ENCODE measurements around the gene UBA1.
A peak's percentile ranks its signal among the peaks of the same experiment; 100 is the strongest.

The UBA1 gene

DNA sequence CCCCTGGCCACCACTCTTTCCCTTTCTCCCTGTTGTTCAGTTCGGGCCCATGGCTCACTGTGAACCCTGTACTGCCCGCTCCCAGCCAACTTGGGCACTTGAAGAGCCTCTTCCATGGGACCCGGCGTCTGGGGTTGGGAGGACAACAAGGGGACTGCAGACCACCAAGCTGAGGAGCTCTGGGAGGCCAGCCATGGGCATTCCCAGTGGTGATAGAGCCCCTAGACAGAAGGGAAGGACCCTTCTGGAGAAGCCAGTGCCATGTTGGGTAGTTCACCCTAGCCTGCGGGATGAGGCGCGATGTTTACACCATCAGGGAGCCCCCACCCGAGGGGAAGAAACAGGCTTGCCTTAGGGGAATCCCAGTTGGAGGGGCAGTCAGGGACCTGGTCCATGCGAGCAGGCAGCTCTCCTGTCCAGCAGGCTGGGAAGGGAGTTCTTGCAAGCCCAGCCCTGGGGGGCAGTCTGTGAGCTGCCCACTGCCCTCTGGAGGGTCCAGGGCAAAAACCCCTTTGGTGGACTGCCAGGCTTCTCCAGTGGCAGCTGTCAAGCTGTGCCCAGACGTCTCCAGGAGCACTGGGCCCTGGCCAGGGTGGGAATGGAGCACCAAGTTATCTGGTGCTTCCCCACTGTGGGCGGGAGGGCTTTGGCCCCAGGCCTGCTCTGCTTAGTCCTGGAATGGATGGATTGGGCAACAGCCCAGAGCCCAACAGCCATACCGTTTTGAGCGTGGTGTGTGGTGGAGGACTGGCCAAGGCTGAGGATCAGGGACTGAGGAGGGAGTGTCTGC is 23.7 kb upstream of the UBA1 start:
- DNase-seq (ENCODE audit: low spot score): peak; percentile 62

DNA sequence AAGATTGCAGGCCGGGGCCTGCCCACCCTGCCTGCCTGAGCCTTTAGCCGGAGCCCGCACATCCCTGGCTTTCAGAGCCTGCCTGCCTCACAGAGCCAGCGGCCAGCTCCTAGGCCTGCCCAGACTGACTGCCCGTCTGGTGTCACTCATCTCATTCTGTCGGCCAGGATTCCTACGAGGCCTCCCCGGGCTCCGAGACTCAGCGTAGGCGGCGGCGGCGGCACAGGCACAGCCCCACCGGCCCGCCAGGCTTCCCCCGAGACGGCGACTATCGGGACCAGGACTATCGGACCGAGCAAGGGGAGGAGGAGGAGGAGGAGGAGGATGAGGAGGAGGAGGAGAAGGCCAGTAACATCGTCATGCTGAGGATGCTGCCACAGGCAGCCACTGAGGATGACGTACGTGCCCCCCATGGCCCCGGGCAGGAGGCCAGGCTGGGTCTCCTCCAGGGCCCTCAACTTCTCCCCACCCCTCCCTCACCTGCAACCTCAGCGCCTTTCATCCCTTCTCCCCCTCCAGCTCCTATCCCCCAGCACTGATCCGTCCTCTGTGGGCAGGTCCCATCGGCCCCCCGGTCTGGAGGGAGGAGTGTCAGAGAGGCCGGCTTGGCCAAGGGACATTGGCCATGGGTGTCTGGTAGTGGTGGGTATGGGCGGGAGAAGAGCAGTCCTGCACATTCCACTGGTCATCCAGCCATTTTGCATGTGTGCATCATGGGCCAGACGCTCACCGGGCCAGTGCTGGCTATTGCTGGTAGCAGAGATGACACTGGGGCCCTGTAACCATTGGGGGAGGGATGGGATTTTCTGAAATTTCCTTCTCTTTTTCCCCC is 22.6 kb upstream of the UBA1 start:
- no peak for DNase-seq (ENCODE audit: low spot score)

DNA sequence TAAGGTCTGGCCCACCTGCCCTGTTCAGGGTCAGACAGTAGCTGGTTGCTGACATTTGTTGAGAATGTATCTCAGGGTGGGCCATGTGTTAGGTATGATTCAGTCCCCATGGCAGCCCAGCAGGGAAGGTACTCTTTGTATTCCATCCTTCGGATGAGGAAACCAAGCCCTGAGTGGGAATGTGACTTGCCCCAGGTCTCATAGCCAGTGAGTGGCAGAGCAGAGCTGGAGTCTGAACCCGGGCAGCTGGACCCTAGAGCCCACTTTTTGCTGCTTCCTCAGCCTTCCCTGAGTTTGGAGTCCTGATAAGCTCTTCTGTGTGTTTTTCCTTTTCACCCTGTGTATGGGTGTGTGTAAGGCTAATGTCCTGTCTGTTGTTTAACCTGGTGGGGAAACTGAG is 21.6 kb upstream of the UBA1 start:
- no peak for DNase-seq (ENCODE audit: low spot score)

DNA sequence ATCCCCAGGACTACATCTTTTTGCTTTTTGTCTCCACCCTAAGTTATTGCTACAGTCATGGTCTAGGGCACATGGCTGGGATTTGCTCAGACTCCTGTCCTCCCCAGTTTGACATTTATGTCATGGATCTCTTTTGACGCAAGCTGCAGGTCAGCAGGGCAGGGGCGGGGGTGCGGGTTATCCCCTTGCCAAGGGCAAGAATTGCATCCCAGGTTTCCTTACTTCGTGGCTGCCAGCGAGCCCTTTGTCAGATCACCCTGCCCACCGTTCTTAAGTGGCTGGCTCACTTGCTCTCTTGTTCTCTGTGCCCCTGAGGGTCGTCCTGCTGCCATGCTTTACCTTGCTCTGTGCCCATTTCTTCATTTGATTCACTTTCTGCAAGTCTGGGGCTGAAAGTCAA is 21.1 kb upstream of the UBA1 start:
- DNase-seq (ENCODE audit: low spot score): no peak

DNA sequence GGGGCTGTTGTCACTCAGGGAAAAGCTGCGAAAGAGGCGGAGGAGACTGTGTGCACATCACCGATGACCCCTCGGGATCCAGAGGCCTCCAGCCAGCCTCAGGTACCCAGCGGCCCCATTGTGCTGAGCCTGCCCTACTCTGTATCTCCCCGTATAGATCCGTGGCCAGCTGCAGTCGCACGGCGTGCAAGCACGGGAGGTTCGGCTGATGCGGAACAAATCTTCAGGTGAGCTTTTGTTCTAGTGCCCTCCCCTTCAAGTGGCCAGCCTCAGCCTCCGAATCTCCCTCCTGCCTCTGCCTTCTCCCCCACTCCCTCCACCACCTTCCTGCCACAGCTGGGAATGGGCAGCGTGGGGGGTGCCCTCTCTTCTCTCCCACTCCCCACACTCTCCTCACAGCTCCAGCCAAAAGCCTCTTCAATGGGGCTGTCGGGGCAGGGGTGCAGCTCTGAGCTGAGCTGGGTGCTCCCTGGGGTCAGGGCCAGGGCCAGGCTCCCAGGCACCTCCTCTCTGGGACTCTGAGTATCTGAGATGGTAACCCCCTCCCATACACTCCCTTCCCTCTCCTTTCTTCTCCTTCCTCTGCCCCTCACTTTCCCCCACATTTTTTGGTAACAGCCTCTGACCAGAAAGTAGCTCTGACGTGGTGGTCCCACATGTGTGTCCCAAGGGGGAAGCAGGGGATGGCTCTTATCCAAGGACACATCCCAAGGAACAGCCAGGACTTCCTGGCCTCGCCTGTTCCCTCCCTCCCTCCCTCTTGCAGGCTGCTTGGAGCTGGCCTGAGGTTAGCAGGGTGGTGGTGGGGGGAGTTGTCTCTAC is 20.4 kb upstream of the UBA1 start:
- no peak for DNase-seq (ENCODE audit: low spot score)

DNA sequence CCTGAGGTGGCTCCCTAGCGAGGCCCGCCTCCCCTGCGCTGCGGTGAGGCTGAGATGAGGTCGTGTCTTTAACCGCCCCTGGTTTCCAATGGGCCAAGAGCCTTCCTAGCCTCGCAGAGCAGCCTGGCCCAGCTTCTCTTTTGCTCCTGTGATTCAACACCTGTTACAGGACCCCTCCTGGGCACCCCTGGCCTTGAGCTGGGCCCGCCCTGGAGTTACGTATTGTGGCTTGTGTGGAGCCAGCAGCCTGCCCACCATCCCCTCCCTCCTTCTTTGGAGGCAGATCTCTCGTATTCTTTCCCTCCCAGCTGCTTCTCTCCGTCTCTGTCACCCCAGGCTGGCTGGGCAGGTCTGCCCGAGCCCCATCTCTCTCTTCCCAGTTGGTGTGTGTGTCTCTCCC is 19.3 kb upstream of the UBA1 start:
- no peak for DNase-seq (ENCODE audit: low spot score)

DNA sequence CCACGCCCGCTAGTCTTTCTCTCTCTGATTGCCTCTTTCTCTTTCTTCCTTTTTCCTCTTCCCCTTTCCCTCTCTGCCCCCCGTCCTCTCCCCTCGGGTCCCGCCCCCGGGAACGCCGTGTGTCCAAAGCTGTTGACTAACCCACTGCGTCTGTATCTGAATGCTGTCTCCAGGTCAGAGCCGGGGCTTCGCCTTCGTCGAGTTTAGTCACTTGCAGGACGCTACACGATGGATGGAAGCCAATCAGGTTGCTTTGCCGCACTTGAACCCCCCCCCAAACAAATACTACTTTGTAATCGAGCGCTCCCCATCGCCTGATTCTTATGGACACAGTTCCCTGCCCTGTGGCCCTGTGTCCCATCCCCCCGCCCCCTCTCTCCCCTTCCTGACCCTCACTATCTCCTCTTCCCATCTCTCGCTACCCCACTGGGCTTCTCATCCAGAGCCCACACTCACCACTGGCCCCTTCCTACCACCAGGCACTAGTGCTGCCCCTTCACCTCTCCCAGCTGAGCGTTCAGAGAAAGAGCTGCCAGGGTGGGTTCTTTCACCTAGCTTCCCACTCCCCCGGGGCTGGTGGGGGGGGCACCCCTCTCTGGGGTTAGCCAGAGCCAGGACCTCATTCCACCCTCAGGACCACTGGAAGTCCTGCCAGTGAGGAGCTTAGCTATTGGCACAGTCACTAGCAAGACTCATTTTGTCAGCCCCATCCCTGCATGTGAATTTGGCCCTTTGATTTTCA is 18.6 kb upstream of the UBA1 start:
- no peak for DNase-seq (ENCODE audit: low spot score)

DNA sequence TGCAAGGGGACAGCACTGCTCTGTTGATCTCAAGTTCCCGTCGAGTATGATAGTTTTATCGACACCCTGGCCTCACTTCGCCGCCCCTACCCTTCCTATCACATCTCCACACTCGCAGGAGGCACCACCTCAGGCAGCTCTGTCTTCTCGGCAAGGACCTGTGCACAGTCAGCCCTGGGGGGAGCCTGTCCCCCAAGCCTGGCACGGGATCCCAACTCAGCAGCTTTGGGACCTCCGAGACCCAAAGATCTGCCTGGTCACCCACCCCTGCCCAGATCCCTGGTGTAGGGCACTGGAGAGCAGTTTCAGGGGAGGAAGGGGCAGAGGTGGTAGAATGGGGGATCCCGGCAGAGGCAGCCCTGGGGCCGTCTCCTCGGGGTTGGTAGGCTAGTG is 18.0 kb upstream of the UBA1 start:
- no peak for DNase-seq (ENCODE audit: low spot score)

DNA sequence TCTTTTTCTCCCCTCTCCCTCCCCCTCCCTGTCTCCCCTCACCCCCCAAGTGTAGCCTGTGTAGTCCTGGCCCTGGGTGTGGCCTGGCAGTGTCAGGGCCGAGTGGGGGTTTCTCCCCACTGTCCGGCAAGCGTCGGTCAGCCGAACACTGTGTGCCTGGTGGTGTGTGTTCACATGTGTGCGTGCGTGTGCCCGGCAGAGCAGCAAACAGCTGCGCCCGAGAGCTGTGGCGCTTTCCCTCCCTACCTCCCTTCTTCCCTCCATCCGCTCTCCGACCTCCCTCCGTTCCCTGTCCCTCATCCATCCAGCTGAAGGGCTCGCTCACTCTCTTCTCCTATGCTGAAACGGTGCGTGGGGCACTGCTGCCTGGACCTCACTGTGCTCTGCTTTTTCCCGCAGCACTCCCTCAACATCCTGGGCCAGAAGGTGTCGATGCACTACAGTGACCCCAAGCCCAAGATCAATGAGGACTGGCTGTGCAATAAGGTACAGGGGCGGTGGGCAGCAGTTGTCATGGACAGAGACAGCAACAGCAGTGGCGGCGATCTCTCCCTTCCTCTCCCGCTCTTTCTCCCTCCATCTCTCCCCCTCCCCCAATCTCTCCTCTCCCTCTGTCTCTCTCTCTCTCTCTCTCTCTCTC is 17.4 kb upstream of the UBA1 start:
- no peak for DNase-seq (ENCODE audit: low spot score)

DNA sequence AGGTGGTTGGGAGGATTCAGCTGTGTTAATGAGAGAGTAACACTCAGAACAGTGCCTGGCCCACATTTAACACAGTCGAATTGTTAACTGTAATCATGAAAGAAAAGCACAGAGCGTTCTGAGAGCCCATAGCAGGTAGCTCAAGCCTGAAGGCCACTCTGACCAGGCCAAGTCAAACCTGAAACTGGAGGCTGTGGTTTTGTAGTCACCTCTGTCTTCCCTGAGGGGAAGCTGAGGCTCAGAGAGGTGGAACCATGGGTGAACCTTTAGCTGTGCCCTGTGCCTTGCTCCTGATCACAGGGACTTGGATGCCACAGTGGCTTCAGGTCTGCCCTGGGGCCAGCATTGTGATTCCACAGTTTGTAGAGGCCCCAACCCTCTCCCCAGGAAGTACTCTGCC is 16.6 kb upstream of the UBA1 start:
- no peak for DNase-seq (ENCODE audit: low spot score)

DNA sequence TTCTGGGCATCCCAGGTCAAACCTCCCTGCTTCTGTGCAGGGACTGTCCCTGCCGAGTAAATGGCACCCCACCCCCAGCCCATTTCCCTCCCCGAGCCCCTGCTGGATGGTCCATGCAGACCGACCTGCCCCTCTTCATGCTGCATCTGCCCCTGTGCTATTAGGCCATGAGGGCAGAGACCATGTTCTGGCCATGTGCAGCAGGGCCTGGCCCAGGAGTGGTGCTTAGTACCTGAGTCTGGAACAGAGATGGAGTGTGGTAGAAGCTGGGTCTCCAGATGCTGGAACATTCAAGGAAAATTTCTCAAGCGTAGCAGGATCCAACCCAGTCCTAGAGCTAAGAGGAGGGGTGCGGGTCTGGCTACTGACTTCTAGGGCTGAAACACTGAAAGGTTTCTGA is 15.3 kb upstream of the UBA1 start:
- no peak for DNase-seq (ENCODE audit: low spot score)

DNA sequence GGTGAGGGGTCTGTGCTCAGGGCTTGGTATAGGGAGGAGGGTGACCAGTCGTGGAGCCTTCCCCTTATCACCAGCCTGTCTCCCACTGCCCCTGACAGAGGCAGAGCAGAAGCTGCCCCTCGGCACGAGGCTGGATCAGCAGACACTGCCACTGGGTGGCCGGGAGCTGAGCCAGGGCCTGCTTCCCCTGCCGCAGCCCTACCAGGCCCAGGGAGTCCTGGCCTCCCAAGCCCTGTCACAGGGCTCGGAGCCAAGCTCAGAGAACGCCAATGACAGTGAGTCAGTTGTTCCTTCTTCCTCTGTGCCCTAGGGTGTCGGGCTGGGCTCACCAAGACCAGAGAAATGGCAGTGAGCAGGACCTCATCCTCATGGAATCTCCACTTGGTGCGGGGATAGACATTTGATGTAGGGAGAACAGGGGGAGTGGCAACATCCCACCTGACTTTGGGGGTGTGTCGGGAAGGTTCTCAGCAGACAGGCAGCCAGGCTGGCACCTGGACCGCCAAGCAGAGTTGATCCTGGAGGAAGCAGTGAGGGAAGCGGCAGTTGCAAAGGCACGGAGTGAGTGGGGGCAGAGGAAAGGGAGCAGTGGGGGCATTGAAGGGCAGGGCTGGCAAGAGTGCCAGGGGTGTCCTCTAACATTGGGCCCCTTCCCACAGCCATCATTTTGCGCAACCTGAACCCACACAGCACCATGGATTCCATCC is 14.3 kb upstream of the UBA1 start:
- DNase-seq (ENCODE audit: low spot score): peak; percentile 51

DNA sequence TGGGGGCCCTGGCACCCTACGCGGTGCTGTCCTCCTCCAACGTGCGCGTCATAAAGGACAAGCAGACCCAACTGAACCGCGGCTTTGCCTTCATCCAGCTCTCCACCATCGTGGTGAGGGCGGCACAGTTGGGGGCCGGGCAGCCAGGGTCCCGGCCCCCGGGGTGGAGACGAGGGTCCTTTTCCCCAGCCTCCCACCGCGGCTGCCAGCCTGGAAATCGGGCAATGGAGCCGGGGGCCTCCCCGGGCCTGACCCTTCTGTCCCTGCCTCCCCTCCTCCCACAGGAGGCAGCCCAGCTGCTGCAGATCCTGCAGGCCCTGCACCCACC is 13.7 kb upstream of the UBA1 start:
- DNase-seq (ENCODE audit: low spot score): no peak

DNA sequence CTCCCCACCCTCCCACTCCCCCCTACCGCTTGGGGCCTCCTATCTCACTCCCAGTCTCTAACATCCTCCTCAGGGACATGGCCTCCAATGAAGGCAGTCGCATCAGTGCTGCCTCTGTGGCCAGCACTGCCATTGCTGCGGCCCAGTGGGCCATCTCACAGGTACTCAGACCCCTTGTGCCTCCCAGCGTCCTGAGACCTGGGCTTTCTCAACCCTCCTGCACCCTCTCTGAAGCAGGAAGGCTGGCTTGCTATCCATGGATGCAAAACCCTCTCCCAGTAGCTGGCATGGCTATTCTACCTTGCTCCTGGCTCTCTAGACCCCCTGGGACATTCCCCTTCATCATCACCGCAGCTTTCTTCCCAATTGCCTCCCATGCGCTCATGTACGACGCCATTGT is 13.3 kb upstream of the UBA1 start:
- DNase-seq (ENCODE audit: low spot score): no peak

DNA sequence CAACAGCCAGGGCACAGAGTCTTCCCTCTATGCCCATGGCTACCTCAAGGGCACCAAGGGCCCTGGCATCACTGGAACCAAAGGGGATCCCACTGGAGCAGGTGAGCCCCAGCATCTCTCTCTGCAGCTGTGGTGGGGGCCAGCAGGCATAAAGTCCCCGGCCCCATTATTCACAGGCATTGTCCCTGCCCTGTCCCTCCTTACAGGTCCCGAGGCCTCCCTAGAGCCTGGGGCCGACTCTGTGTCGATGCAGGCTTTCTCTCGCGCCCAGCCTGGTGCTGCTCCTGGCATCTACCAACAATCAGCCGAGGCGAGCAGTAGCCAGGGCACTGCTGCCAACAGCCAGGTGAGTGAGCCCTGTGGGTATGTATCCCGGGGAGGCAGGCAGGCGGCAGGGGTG is 12.3 kb upstream of the UBA1 start:
- no peak for DNase-seq (ENCODE audit: low spot score)

DNA sequence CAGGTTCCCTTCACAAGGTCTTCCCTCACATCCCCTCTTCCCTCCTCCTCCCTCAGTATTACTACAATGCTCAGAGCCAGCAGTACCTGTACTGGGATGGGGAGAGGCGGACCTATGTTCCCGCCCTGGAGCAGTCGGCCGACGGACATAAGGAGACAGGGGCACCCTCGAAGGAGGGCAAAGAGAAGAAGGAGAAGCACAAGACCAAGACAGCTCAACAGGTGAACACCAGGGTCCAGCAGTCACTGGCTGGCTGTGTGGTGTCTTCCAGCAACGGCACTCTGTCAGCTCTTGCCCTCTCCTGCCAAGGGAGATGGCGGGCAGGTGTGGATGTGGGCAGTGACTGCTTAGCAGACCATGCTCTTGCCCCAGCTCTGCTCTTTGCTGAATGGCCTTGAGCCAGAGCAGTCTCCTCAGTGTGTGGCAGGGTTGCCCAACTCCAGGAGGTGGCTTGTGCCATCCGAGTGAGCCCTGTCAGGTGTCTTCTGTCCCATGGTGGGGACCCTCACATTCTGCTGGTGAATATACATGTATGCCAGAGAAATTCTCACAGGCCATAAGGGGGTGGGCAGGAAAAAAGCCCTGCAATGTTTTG is 11.4 kb upstream of the UBA1 start:
- DNase-seq (ENCODE audit: low spot score): no peak

DNA sequence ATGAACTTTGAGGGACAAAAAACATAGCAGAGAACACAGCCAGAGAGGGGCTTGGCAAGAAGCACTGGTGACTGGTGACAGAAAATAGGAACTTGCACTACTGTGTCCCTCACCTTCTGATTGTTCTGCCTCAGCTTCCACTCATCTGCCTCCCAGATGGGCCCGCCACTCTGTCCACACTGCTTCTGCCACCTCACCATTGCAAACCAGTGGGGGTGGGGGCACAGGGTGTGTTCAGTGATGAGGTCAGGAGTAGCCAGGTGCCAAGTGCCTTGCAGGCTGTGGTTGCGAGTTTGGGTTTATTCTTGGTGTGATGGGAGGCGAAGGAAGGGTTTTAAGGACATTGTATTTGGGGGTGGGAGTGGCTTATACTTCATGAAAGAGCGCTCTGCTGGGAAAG is 9.1 kb upstream of the UBA1 start:
- DNase-seq (ENCODE audit: low spot score): no peak

DNA sequence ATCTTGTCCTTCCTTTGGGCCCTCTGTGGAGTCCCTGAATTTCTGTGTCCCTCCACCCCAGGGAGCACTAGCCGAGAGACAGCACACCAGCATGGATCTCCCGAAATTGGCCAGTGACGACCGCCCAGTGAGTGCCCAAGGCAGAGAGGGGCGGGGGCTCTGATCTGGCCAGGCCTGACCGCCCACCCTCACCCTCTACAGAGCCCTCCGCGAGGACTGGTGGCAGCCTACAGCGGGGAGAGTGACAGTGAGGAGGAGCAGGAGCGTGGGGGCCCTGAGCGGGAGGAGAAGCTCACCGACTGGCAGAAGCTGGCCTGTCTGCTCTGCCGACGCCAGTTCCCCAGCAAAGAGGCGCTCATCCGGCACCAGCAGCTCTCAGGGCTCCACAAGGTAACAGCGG is 8.4 kb upstream of the UBA1 start:
- no peak for DNase-seq (ENCODE audit: low spot score)

DNA sequence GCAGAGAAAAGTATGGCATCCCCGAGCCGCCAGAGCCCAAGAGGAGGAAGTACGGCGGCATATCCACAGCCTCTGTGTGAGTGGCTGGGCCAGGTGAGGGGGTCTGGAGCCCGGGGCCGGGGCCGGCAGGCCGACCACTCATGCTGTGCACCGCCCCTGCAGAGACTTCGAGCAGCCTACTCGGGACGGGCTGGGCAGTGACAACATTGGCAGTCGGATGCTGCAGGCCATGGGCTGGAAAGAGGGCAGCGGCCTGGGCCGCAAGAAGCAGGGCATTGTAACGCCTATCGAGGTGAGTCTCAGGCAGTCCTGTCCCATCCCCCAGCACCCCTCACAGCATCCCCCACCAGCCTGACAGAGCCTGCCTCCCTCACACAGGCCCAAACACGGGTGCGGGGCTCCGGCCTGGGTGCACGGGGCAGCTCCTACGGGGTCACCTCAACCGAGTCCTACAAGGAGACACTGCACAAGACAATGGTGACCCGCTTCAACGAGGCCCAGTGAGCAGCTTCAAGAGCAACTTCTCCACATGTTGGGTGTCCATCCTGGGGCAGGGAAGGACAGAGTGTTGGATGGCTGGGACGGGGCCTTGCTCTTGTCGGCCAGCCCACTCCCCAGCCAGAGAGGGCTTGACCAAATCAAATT is 7.4 kb upstream of the UBA1 start:
- no peak for DNase-seq (ENCODE audit: low spot score)

DNA sequence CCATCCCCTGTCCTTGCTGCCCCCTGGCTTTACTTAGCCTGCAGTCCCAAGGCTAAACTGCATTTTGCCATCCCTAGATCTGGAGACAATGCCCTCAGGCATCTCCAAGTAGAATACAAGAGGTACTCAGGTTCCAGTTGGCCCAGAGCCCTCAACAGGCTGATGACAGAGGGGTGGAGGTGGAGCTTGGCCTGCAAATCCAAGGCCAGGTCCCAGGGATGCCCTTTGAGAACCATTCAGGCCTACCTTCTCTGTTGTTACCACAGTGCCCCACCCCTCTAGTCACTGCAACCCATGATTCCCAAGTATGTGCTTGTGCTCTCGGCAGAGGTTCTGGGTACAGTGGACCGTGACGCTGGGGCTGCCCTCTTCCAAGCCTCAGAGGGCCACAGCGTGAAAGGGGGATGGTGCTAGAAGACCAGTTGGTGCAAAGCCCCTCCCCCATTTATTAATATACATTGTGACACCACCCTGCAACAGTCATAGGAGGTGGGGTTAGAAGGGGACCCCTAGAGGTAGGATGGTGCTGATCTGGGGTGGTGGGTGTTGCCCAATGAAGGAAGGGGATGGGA is 6.4 kb upstream of the UBA1 start:
- DNase-seq (ENCODE audit: low spot score): no peak

Data from GM03348 (cell line).